Activated CD4-positive, alpha-beta T cell treated with anti-CD3 and anti-CD28 coated beads, Interleukin-2, amount 10 ng/mL, durations not matched to agents 24 days and 14 days (primary cell): Measurements from ENCODE around the gene FSTL5. TPM values are rescaled to one million over a fixed set of nuclear protein-coding genes. Genes with fewer than 3 reads are reported as not detected.

Source experiments
- DNase-seq: peaks from one replicate; pipeline ENCODE4 v3.0.0; 2022
- H3K27ac Mint-ChIP-seq: one replicate; pipeline ENCODE4 v1.8.0; 2022; ENCODE audit warnings: mild to moderate bottlenecking, mixed read lengths
- H3K27me3 Mint-ChIP-seq: one replicate; pipeline ENCODE4 v1.8.0; 2022; ENCODE audit warnings: mixed read lengths
- H3K36me3 Mint-ChIP-seq: one replicate; pipeline ENCODE4 v1.8.0; 2022; ENCODE audit warnings: low read depth, mild to moderate bottlenecking, mixed read lengths
- H3K4me1 Mint-ChIP-seq: one replicate; pipeline ENCODE4 v1.8.0; 2021; ENCODE audit warnings: mixed read lengths
- H3K4me3 Mint-ChIP-seq: one replicate; pipeline ENCODE4 v1.8.0; 2022; ENCODE audit warnings: mild to moderate bottlenecking, moderate library complexity, mixed read lengths
- H3K9me3 Mint-ChIP-seq: one replicate; pipeline ENCODE4 v1.8.0; 2021; ENCODE audit warnings: mixed read lengths
- intact Hi-C: fragments of 100-400 bp; cut with micrococcal nuclease; formaldehyde crosslinking; loops from one replicate; pipeline ENCODE4 v1.15.1; 2023
- total RNA-seq: library from RNA; stranded (reverse); gene quantifications from 2 replicates; pipeline ENCODE4 v1.2.3, GENCODE V29; 2022

Gene FSTL5
- total RNA-seq, 1 donor from 2014 or later, result not detected

GRCh38 chr4:161564230-161564834 lies 599.5 kb downstream of the FSTL5 start:
- Mint-ChIP-seq H3K27me3 (no peaks in the 10 kb centered on the region), H3K4me1 (no peaks in the 10 kb centered on the region), H3K36me3 (no peaks in the 10 kb centered on the region), H3K27ac (no peak overlapping the region), H3K9me3 (no peaks in the 10 kb centered on the region), H3K4me3 (no peak overlapping the region)
- intact Hi-C loops, result no loop called here
- DNase-seq, result no peak

- no peaks in the 10 kb centered on the region for H3K4me1 Mint-ChIP-seq
- no peak overlapping the region for H3K4me3 Mint-ChIP-seq
- no peak for DNase-seq
- intact Hi-C loops, result no loop called here
- no peaks in the 10 kb centered on the region for H3K36me3 Mint-ChIP-seq
- H3K9me3 Mint-ChIP-seq, result no peaks in the 10 kb centered on the region
- H3K27ac Mint-ChIP-seq, result no peak overlapping the region
- H3K27me3 Mint-ChIP-seq, result no peaks in the 10 kb centered on the region
These were observed 607.8 kb downstream of the FSTL5 start for GRCh38 chr4:161555689-161556660.

GRCh38 chr4:161554372-161554990 lies 609.3 kb downstream of the FSTL5 start:
- no peak overlapping the region for H3K4me3 Mint-ChIP-seq
- no peaks in the 10 kb centered on the region for H3K36me3 Mint-ChIP-seq
- H3K27me3 Mint-ChIP-seq, result no peaks in the 10 kb centered on the region
- H3K4me1 Mint-ChIP-seq, result no peaks in the 10 kb centered on the region
- DNase-seq, result no peak
- no peak overlapping the region for H3K27ac Mint-ChIP-seq
- intact Hi-C loops, result no loop called here
- peaks cover under 1% of the 10 kb centered on the region for H3K9me3 Mint-ChIP-seq

DNA sequence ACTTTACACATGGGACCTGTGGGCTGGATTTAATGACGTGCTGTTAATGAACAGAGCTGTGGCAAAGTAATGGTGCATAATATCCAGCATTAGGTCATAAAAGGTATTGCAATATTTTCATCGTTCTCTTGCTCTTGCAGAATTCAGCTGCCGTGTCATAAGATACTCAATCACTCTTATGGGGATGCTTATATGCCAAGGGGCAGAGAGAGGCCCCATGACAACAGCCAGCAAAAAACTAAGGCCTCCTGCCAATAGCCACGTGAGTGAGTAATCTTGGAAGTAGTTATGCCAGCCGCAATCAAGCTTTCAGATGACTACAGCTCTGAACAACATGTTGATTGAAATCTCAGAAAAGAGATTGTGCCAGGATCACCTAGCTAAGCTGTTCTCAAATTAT lies 616.9 kb downstream of the FSTL5 start:
- H3K4me1 Mint-ChIP-seq, result no peaks in the 10 kb centered on the region
- peaks cover 3% of the 10 kb centered on the region for H3K9me3 Mint-ChIP-seq
- H3K36me3 Mint-ChIP-seq, result no peaks in the 10 kb centered on the region
- DNase-seq, result no peak
- H3K27ac Mint-ChIP-seq, result no peak overlapping the region
- no peaks in the 10 kb centered on the region for H3K27me3 Mint-ChIP-seq
- H3K4me3 Mint-ChIP-seq, result no peak overlapping the region
- intact Hi-C loops, result no loop called here

DNA sequence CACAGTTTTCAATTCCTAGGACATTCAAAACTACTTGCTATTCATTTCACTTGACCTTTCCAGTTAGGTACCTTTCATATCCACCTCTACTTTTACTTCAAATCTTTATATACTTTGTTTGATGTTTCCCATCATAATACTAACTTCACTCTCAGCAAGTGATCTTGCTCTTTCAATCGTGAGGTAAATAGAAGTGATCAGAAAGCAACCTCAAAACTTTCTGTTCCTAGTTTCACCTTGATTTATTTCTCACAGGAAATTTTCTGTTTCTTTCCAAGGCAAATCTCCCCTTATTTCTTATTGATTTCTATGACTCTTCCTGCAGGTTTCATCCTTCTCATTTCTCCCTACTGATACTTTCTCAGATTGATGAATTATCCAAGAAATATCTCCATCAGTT lies 623.5 kb downstream of the FSTL5 start:
- H3K9me3 Mint-ChIP-seq, result no peaks in the 10 kb centered on the region
- H3K4me1 Mint-ChIP-seq, result no peaks in the 10 kb centered on the region
- DNase-seq, result no peak
- H3K27ac Mint-ChIP-seq, result no peak overlapping the region
- intact Hi-C loops, result no loop called here
- H3K4me3 Mint-ChIP-seq, result no peak overlapping the region
- no peaks in the 10 kb centered on the region for H3K27me3 Mint-ChIP-seq
- H3K36me3 Mint-ChIP-seq, result no peaks in the 10 kb centered on the region

DNA sequence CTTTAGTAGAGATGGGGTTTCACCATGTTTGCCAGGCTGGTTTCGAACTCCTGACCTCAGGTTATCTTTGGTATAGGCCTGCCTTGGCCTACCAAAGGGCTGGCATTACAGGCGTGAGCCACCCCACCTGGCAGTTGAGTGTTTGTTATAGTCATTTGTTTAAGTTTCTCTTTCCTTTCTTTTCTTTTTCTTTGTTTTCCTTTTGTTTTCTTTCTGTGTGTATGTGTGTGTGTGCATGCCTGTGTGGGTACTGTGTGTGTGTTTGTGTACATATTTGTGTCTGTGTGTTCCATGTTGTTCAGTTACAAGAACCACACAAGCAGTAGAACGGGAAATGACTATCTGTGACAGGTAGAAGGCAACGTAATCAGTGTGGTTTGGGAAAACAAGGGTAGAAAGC lies 624.9 kb downstream of the FSTL5 start:
- H3K27me3 Mint-ChIP-seq, result no peaks in the 10 kb centered on the region
- no peak overlapping the region for H3K27ac Mint-ChIP-seq
- no peaks in the 10 kb centered on the region for H3K36me3 Mint-ChIP-seq
- H3K4me1 Mint-ChIP-seq, result no peaks in the 10 kb centered on the region
- intact Hi-C loops, result no loop called here
- H3K9me3 Mint-ChIP-seq, result no peaks in the 10 kb centered on the region
- H3K4me3 Mint-ChIP-seq, result no peak overlapping the region
- DNase-seq, result no peak

DNA sequence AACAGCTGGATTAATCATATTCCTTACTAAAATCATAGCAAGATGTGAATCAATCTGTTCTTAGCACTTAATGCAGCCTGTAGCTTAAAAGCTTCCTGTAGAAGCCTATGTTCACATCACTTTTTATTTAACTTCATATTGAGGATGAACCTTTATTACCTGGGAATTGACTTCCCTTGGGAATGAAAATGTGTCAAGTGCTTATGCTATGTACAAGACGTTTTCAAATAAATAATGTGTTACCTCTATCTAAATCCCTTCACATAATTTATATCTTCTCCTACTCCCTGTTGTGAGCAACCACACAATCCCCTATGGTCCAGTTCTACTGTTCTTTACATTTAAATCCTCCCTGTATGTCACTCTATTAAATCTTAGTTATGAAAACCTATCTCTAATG lies 633.1 kb downstream of the FSTL5 start:
- no peak for DNase-seq
- H3K36me3 Mint-ChIP-seq, result no peaks in the 10 kb centered on the region
- H3K27ac Mint-ChIP-seq, result no peak overlapping the region
- H3K9me3 Mint-ChIP-seq, result no peaks in the 10 kb centered on the region
- intact Hi-C loops, result no loop called here
- no peaks in the 10 kb centered on the region for H3K4me1 Mint-ChIP-seq
- no peak overlapping the region for H3K4me3 Mint-ChIP-seq
- H3K27me3 Mint-ChIP-seq, result no peaks in the 10 kb centered on the region

GRCh38 chr4:161525121-161525520 lies 638.7 kb downstream of the FSTL5 start:
- no peaks in the 10 kb centered on the region for H3K4me1 Mint-ChIP-seq
- intact Hi-C loops, result no loop called here
- no peaks in the 10 kb centered on the region for H3K27me3 Mint-ChIP-seq
- no peak overlapping the region for H3K4me3 Mint-ChIP-seq
- no peak for DNase-seq
- no peaks in the 10 kb centered on the region for H3K36me3 Mint-ChIP-seq
- H3K27ac Mint-ChIP-seq, result no peak overlapping the region
- H3K9me3 Mint-ChIP-seq, result no peaks in the 10 kb centered on the region

DNA sequence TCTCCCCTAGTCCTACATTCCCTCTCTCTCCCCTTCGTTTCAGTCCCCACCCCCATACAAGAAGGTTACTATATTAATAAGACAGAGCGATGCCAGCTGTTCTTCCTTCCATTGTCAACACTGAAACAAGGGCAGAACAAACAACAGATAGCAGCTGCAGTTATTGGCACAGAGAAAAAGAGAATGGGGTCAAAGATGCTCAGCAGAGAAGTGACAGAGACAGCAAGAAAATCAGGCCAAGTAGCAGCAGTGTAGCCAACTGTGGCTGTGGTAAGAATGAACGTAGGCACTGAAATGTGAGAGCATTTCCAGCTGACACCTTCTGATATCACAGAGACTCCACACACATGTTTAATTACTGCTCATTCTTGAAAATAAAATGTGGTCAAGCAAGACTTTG lies 641.8 kb downstream of the FSTL5 start:
- no peak for DNase-seq
- Mint-ChIP-seq H3K27ac (no peak overlapping the region), H3K36me3 (no peaks in the 10 kb centered on the region), H3K9me3 (no peaks in the 10 kb centered on the region), H3K4me1 (no peaks in the 10 kb centered on the region), H3K27me3 (no peaks in the 10 kb centered on the region), H3K4me3 (no peak overlapping the region)
- intact Hi-C loops, result no loop called here

DNA sequence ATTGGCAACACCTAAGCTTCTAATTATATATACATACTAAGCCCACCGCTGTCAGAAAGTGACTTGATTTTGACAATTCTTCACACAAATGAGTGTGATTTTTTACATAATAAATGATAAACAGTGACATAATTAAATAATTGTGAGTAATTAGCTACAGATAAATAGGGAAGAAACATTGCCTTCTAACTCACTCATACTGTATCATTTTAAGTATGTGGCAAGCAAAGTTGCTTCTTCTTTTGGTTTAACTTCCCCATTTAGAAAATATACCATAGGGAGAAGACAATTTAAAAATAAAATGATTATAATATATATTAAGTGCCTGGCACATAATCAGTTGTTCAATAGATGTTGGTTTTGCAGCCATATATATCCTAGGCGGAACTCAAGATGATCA lies 644.2 kb downstream of the FSTL5 start:
- no peak for DNase-seq
- Mint-ChIP-seq H3K9me3 (no peaks in the 10 kb centered on the region), H3K27ac (no peak overlapping the region), H3K27me3 (no peaks in the 10 kb centered on the region), H3K36me3 (no peaks in the 10 kb centered on the region), H3K4me1 (no peaks in the 10 kb centered on the region), H3K4me3 (no peak overlapping the region)
- intact Hi-C loops, result no loop called here

DNA sequence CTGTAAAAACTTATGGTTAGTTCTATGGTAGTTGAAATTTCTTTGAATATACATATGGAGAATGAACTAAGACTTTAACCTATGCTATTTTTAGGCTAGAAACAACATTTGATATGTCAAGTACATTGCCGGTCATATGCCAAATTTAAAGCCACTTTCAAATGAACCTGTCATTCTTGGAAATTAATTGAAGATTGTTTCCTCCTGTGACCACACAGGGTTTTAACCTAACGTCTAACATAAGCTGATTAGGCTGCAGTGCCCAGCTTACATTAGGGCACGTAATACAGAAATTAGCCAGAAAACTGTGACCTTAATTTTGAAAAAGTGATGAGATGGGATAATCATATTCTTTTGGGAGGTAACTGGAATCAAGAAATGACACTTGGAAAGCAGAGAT lies 645.9 kb downstream of the FSTL5 start:
- H3K27ac Mint-ChIP-seq, result no peak overlapping the region
- no peaks in the 10 kb centered on the region for H3K27me3 Mint-ChIP-seq
- DNase-seq, result no peak
- H3K9me3 Mint-ChIP-seq, result no peaks in the 10 kb centered on the region
- H3K4me1 Mint-ChIP-seq, result no peaks in the 10 kb centered on the region
- H3K36me3 Mint-ChIP-seq, result no peaks in the 10 kb centered on the region
- no peak overlapping the region for H3K4me3 Mint-ChIP-seq
- intact Hi-C loops, result no loop called here

DNA sequence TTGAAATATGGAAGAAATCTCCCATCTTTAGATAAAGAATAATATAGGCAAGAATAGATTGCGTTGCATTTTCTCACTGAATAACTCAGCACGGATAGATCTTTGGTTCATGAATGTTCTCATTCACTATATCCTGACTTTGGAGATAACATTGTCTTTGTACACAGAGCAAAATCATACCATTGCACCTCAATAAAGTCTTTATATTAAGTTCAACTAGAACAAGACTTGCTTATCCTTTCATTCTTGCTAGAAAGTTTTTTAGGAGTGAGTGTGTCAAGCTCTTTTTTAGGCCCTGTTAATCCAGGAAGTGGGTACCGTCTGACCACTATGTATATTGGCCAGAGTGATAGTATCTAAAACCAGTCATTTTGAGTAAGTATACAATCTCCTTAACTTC lies 658.7 kb downstream of the FSTL5 start:
- intact Hi-C loops, result no loop called here
- Mint-ChIP-seq H3K9me3 (no peaks in the 10 kb centered on the region), H3K4me3 (no peak overlapping the region), H3K27ac (no peak overlapping the region), H3K27me3 (no peaks in the 10 kb centered on the region), H3K36me3 (no peaks in the 10 kb centered on the region), H3K4me1 (no peaks in the 10 kb centered on the region)
- DNase-seq, result no peak

DNA sequence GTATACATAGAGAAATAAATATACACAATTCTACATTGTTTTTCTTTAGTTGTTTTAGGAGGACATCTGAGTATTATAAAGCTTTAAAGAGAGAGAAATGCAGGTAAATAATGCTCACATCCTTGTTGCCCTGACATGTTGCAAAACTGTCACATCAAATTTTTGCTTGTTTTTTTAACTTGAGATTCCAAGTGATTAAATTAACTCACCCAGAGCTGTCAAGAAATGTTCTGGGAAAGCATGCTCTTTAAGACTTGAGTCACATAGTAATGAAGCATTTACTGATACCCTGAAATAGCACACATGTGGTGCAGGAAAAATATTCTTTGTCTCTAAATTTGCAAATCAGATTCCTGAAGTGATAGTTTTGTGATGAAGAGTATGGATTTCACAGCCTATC lies 665.6 kb downstream of the FSTL5 start:
- no peaks in the 10 kb centered on the region for H3K27me3 Mint-ChIP-seq
- intact Hi-C loops, result no loop called here
- no peak overlapping the region for H3K4me3 Mint-ChIP-seq
- no peaks in the 10 kb centered on the region for H3K9me3 Mint-ChIP-seq
- no peak for DNase-seq
- H3K27ac Mint-ChIP-seq, result no peak overlapping the region
- H3K36me3 Mint-ChIP-seq, result no peaks in the 10 kb centered on the region
- H3K4me1 Mint-ChIP-seq, result no peaks in the 10 kb centered on the region

DNA sequence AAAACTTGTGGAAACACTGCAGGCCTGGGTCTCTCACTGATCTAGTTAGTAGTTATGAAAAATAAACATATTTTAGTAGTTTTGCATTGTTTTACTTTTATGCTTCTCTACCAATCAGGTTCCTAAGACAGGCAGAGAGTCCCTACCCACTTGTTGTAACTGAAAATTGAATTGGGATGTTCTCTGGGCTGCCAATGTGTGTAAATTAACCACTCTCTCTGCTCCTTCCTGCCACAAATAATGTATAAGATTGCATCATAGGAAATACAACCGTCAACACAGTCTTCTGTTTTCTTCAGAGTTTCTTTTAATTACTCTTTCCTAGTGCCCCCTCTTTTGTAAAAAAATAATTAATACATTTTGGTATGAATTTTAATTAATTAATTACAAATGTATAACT lies 677.3 kb downstream of the FSTL5 start:
- Mint-ChIP-seq H3K27me3 (no peaks in the 10 kb centered on the region), H3K27ac (no peak overlapping the region), H3K36me3 (no peaks in the 10 kb centered on the region), H3K4me3 (no peak overlapping the region), H3K9me3 (no peaks in the 10 kb centered on the region), H3K4me1 (no peaks in the 10 kb centered on the region)
- DNase-seq, result no peak
- intact Hi-C loops, result no loop called here
